HG03025 (cell line): Measurements from ENCODE around the gene LMO7.

Source experiments
- ATAC-seq: cut with Tn5 transposase; IDR thresholded peaks from one replicate; pipeline ENCODE4 v1.9.1; 2021; ENCODE audit warnings: mild to moderate bottlenecking, moderate library complexity; ENCODE audit not compliant: unreplicated experiment, low FRiP score

The LMO7 gene

DNA sequence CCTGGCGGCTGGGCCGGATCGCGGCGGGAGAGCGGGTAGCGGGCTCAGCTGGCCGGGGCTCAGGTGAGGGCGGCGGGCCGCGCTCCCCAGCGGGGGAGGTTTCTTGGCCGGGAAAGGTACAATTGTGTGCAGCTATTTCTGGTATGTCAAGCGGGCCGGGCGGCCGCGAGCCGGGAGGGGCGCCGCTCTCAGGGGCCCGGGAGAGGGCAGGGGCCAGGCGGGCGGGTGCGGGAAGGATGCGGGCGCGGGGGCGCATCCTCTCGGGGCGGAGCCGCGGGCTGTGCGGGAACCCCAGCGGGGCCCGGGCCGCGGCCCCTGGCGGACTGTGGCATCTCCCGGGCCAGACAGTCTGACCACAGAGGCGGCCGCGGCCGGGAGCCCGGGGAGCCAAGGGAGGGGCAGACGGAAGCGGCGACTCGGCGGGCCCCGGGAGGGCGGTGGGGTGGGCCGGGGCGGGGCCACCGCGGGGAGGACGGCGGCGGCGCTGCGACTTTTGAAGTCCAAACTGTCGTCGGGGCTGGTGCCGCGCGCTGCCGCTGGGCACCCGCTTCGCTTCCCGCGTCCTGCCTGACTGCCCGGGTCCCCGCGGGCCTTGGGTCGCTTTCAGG lies at the start of gene LMO7:
Gene LMO7, plus strand, starts transcription at position 503 of the 608 bp plus-strand sequence. CDS start 328 bp downstream, outside the sequence.
- peak; percentile 62 for ATAC-seq

DNA sequence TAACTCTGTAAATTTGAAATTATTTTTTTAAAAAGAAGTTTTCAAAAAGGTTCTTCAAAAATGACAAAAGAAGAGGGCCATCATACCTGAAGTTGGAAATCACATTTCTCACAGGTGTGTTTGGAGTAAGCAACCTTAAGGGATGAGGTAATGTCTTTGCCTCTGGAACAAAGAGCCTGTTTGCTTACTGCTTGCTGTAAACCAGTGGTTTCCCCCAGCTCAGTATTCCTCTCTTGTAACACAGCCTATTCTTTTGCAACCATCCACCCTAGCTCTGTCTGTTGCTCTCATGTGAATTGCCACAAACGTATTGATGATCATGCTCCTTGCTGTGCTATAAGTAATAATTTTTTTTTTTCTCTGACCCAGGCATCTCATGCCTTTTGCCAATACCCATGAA lies 48.5 kb upstream of the LMO7 start:
- ATAC-seq: no peak

DNA sequence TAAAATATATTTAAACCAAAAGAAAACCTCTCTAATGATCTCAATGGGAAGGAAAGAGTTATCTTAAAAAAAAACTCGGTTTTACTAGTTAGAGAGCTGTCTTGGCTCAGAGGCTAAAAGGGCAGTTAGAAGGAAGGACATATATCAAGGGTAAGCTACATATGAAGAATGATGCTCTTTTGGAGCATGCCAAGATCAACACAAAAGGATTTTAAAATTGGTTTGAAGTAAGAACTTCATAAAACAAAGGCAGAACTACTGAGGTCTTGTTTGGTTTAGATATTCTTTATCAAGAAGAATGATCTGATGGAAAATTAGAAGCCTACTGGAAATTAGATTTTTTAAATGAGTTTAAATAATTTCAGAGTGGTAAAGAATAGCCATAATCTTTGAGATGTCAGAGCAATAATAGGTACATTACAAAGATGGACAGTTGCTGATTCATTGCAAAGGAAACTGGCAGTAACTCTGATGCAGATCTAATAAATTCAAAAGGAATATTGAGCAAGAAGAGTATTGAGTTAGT lies 39.4 kb upstream of the LMO7 start:
- no peak for ATAC-seq

DNA sequence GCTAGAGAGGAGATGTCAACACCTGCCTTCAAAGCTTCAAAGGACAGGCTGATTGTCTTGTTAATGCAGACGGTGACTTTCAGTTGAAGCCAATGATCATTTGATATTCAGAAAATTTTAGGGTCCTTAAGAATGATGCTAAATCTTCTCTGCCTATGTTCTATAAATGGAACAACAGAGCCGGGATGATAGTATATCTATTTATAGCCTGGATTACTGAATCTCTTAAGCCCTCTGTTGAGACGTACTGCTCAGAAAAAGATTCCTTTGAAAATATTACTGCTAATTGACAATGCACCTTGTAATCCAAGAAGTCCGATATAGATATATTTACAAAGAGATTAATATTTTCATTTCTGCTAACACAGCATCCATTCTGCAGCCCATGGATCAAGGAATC lies 35.8 kb upstream of the LMO7 start:
- no peak for ATAC-seq

DNA sequence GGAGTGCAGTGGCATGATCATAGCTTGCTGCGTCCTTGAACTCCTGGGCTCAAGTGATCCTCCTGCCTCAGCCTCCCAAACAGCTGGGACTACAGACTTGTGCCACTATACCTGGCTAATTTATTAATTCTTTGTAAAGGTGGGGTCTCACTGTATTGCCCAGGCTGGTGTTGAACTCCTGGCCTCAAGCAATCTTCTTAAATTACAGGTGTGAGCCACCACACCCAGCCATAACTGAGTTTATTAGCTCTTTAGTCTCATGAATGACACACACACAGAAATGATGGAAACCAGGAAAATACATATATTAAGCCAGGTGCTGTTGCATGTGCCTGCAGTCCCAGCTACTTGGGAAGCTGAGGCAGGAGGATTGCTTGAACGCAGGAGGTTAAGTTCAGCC lies 33.1 kb upstream of the LMO7 start:
- no peak for ATAC-seq

DNA sequence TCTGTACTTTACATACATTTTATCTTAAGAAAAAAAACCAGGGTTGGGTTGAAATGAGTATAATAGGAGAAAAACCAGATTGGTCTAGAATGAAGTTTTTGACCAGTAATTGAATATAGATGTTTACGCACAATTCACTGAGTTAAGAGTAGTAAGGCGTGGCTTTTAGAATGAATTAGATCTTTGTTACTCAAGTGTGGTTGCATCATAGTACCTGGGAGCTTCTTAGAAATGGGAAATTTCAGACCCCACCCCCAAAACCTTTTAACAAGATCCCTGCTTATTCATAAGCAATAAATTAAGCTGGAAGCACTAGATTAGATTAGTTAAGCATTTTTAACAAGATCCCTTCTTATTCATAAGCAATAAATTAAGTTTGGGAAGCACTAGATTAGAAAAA lies 28.7 kb upstream of the LMO7 start:
- no peak for ATAC-seq

DNA sequence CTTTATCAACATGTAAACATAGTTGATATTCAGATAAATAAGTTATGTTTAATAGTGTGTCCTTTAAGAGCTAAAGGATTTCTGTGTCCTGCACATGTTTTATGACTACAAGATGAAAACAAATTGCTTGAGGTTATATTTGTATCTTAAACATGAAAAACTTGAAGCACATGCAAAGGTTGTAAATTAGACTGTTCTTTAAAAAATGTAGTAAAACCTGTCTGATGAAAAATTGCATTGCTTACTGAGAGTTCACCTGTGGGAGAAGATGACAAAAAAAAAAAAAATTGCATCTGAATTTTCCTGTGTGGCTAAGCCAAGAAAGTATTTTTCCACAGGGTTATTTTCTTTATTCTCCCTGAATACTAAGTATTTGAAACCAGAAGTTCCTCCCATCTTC lies 25.7 kb upstream of the LMO7 start:
- ATAC-seq: no peak

DNA sequence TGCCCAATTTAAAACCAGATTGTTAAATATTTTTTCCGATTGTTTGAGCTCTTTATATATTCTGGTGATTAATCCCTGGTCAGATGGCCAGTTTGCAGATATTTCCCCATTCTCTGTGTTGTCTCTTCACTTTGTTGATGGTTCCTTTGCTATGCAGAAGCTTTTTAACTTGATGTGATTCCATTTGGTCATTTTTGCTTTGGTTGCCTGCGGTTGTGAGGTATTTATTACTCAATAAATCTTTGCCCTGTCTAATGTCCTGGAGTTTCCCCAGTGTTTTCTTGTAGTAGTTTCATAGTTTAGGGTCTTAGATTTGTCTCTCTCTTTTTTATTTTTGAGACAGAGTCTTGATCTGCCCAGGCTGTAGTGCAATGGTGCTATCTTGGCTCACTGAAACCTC lies 23.8 kb upstream of the LMO7 start:
- no peak for ATAC-seq

DNA sequence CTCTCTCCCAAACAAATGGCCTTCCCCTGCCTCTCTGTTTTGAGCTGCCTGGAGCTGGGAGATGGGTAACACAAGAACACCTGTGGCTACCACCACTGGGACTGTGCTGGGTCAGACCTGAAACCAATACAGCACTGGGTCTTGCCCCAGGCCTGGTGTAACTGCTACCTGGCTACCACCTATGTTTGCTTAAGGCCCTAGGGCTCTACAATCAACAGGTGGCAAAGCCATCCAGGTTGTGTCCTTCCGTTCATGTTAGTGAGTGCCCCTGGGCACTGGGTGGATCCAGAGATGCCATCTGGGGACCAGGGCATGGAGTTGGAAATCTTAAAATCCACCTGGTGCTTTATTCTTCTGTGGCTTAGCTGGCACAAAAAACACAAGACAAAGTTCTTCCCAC lies 18.9 kb upstream of the LMO7 start:
- no peak for ATAC-seq

DNA sequence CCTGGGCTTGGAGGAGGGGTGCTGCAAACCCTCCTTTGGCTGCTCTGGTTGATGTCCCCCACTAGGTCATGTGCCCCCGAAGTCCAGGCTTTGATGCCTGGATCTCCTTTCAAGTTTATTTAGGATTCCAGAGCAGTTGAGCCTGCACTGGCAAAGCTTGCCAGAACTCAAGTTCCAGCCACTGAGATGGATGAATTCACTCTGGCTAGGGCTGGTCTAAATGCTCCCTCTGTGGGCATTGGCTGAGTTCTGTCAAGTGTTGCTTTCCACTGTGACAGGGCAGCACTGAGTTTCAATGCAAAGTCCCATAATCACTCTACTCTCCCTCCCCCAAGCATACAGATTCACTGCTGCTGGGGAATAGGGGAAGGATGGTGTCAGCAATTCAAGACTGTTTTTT lies 17.8 kb upstream of the LMO7 start:
- ATAC-seq: no peak

DNA sequence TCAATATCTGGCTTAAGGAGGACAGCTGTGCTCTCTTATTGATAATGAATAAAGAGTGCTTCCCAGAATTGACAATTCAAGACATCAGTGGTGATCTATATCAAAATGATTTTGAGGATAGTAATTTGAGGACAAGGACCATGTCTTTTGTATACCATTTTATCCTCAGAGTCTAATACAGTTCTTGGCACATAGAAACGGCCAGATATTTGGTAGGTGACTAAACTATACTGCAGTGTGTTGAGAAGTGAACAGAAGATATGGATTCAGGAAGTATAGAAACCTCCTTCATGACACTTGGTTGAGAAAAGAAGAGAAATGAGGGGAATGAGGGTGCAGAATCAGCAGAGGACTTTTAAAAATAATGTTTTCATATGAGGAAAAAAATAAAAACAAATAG lies 16.1 kb upstream of the LMO7 start:
- no peak for ATAC-seq

DNA sequence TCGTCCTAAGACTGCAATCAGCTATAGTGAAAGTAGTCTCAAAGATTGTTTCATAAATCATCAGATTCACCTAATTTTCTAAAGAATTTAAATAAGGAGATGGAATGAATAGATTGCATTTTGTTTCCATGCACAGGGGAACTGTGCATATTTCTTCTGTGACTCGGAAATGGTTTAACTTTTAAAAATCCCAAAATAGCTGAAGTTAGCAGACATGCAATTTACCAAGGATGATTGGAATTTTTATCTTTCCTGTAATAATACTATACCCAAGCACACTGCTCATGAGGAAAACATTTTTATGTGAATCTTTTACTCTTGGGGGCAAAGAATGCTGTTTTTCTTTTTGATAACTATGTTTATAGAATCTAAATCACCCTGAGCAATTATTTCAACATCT lies 15.0 kb upstream of the LMO7 start:
- no peak for ATAC-seq

DNA sequence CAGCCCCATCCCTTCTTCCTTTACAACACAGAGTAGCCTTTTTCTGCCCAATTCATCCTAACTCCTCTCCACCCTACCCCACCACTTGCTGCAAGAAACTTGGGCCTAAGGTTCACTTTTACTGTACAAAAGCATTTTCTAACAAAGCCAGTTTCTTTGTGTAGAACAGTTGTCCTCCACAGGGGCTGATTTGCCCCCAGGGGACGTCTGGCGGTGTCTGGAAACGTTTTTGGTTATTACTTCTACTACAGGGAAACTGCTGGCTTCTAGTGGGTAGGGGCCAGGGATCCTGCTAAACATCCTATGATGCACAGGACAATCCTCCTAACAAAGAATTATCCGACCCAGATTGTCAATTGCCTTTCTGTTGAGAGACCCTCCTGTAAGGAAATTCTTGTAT lies 7.3 kb upstream of the LMO7 start:
- no peak for ATAC-seq

DNA sequence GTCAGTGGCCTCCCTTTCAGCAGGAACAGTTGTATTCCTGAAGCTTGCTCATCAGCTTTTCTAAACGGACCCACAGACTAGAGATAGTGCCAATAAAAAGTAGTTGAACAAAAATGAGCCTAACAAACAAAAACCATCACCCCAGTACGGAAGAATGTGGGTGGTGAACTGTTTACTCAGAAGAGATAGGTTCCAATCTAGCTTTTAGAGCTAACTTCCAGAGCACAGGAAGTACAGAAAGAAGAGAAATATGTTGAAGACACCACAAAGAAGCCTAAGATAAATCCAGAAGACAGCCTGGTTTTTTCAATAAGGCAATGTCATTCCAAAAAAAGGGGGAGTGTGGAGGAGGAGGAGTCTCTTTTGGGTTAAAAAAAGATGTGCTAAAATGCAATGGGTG lies 2.8 kb upstream of the LMO7 start:
- no peak for ATAC-seq

DNA sequence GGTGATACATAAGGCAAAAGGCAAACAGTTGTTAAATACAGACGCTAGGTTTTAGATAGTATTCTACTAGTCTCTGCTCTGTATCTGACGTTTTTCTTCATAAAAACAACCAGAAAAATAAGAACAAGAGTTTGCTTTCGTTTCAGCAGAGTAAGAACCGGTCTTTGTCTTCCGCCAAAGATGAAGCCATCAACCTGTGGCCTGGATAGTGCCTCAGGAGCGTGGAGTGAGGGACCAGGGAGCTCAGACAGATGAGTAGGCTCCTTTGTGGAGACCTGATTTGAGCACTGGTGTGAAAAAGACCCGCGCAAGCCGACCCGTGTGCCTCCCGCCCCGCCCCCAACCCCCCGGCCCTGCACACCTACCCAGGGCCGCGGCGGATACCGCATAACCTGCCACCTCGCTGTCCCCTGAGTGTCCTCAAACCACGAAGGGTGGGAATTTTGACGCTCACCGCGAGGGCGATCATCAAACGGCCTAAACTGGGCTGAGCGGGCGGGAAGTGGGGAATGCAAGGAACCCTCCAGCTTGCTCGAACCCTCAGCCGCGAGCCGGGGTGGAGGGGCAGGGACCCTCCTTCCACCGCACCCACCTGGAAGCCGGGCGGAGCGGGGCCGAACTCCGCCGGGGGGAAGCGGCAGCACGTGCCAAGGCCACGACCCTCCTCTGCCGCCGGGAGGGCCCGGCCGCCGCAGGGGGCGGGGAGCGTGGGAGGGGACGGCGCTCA lies 866 bp upstream of the LMO7 start:
- peak; percentile 11 for ATAC-seq

DNA sequence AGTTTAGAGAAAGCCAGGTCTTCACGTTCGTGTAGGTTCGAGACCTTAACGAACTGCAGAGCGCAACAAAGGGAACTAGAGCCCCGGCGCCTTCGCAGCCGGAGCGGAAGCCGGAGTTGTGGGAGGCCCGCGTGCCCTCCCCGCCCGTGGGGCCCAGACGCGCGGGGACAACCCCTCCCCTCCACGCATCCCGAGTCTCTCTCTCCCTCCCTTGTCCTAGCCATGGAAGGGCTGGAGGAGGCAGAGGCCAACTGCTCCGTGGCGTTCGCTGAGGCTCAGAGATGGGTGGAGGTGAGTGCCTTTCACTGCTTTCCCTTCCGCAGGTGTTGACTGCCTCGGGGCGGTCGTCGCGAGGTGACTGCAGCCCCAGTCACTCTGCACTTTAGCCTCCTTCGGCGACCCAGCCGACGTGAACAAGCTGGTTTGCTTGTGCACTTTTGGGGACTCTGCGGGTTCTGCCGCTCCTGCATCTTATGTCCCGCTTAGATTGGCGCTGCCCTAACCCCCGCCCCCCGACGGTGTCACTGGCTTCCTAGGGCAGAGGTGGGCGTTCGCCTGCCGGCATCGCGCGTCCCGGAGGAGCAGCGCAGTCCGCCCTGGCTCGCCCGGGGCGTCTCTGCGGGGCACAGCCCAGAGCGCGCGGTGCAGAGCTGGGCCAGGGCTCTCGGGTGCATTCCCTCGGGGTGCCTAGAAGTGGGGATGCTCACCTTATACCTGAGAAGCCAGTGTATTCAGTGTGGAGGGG lies 478 bp downstream of the LMO7 start:
- ATAC-seq: peak; percentile 44

DNA sequence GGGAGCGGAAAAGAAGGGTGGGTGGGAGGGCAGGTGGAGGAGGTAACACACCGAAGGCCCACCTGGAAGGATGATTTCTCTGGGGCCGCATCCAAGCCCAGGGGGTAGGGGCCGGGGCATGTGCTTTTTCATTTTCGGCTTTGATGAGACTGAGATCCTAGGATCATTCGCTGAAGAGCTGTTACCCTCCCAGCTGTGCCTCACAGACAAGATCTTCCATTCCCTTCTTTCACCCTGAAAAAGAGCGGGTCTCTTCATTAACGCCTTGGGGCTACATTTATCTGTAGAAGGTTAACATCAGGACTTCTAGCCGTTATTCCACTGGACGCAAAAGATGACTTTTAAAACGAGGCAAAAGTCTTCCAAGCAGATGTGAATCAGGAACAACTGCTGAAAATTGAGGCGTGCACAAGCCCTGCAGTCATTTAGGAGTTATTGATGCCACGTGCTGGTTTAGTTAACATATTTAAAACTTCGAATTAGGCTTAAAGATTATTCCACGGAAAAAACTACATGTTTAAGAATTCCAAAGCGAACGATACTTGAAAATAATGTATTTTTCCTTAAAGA lies 1.1 kb downstream of the LMO7 start:
- ATAC-seq: no peak

DNA sequence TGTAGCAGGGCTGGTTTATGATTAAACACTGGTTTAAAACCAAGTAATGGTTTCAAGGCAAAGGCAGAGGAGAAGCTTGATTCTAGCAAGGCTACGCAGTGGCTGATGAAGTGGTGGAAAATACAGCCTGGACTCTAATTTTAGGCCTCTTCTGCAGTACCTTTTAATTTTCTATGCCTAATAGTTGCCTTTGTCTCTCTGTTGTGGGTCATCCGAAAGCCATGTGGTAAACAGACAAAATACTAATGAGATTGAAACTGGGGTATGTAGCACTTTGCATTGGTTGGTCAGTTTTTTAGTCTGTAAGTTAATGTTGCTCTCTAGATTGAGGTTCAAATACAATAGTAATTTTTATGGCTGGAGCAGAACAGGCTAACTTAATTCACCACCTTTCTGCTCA lies 3.3 kb downstream of the LMO7 start:
- ATAC-seq: no peak

DNA sequence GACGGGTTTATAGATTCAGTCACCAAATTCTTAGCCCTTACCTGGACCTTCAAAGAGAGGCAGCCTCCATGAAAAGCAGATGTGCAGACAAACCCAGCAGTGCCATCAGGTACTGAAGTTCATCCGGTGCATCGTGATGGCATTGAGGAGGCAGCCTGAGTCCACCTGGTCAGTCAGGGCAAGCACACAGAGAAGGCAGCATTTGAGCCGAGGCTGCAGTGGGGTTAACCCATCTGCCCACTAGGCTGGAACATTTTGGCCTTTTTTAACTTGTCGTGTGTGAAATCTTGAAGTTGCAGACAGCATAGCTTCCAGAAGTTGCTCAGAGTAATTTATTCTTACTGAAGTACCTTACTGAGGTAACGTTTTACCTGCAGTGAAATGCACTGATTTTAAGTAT lies 4.9 kb downstream of the LMO7 start:
- ATAC-seq: no peak

DNA sequence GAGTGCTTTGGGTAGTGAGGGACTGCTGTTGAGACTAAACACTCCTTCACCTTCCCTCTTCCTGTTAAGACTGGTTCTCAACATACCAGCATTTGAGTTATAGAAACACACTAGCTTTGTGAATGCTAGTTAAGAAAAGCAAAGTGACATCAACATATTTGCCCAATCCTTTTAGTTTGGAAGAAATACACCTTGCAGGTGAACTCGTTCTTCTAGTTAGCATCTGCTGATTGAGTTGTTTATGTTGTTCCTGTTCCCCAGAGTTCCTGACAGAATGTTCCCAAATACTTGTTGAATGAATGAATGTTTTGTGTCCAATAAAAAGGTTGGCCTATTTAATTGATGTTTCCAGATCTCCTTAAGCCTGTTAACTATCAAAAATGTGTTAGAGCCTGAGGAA lies 7.1 kb downstream of the LMO7 start:
- ATAC-seq: no peak

DNA sequence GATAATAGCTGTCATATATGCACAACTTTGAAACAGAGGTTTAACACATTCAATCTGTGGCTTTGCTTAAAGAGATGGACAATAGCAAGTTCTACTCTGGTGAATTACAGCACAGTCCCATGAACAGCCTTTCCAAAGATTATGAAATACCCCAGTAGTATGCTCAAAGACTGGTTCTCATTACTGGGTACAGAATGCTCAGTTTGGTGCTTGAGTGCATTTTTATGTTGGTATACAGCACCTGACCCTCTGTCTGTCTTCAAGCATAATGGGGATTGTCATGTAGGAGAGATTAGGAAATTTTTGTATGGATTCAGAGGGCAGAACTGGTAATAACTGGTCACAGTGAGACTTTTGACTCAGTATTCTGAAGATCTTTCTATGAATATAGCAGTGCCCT lies 7.6 kb downstream of the LMO7 start:
- no peak for ATAC-seq
